Esophagus muscularis mucosa (tissue), 4 donors: Measurements from ENCODE around the gene IRF4. TPM values are rescaled to one million over a fixed set of nuclear protein-coding genes. Genes with fewer than 3 reads are reported as not detected.

Experiments used
- DNase-seq: peaks from one replicate; pipeline ENCODE4 v3.0.0-alpha.2; 2017; ENCODE audit errors: extremely low spot score
- H3K27ac ChIP-seq, 4 donors: fragments of 200-600 bp; sonication (generic); replicated peaks in 1 of 4; 1 replicate in 3 of 4; 2 replicates in 1 of 4; pipeline ENCODE4 v1.5.1; 2016 to 2019; ENCODE audit warnings: mild to moderate bottlenecking in 1 of 4
- H3K27me3 ChIP-seq, 4 donors: fragments of 200-600 bp; sonication (generic); one replicate each; pipeline versions ENCODE4 v1.5.1 to v1.6.0; 2016 to 2019
- H3K36me3 ChIP-seq, 4 donors: fragments of 200-600 bp; sonication (generic); one replicate each; pipeline ENCODE4 v1.5.1; 2016 to 2019
- H3K4me1 ChIP-seq, 4 donors: fragments of 200-600 bp; sonication (generic); one replicate each; pipeline ENCODE4 v1.5.1; 2016 to 2019
- H3K4me3 ChIP-seq, 4 donors: fragments of 200-600 bp; sonication (generic); 1 replicate in 2 of 4; 2 replicates in 2 of 4; pipeline ENCODE4 v1.5.1; 2016 to 2019; ENCODE audit warnings: mild to moderate bottlenecking in 4 of 4, moderate library complexity in 1 of 4
- H3K9me3 ChIP-seq, 4 donors: fragments of 200-600 bp; sonication (generic); 1 replicate in 3 of 4; 2 replicates in 1 of 4; pipeline ENCODE4 v1.5.1; 2016 to 2019
- CTCF ChIP-seq, 3 experiments: fragments of 200-600 bp in 2 of 3; fragments of 450-650 bp in 1 of 3; sonication (generic) in 2 of 3; IDR thresholded peaks; one replicate each; pipeline ENCODE4 v1.5.1; 2017 to 2019; ENCODE audit warnings: antibody characterized with exemption in 3 of 3, mild to moderate bottlenecking in 2 of 3, moderate library complexity in 1 of 3
- EP300 ChIP-seq: sonication (generic); formaldehyde crosslinking; IDR thresholded peaks from one replicate; pipeline ENCODE4 v1.6.1; 2017; ENCODE audit warnings: antibody characterized with exemption
- POLR2A ChIP-seq: fragments of 450-650 bp; IDR thresholded peaks from one replicate; pipeline ENCODE4 v1.6.1; 2017; ENCODE audit warnings: antibody characterized with exemption, moderate library complexity, mild to moderate bottlenecking, low read depth
- POLR2AphosphoS5 ChIP-seq, 2 donors: sonication (generic); formaldehyde crosslinking; IDR thresholded peaks; one replicate each; pipeline ENCODE4 v1.6.1; 2017; ENCODE audit warnings: antibody characterized with exemption in 2 of 2
- WGBS: methylation state at CpG from one replicate; pipeline ENCODE4 v1.1.5; 2018; 5-methylcytosine and 5-hydroxymethylcytosine counted together
- intact Hi-C: fragments of 100-400 bp; cut with DNase I; formaldehyde crosslinking; loops from one replicate; pipeline ENCODE4 v1.15.1; 2023
- total RNA-seq, 4 donors: library from RNA; depleted of rRNA; stranded (reverse); fragments of >200 nt; gene quantifications; one replicate each; pipeline versions ENCODE4 v1.1.0 to v1.2.1, GENCODE V29; 2016

IRF4 gene
- total RNA-seq, 4 donors from 2014 or later = 0.29 to 9.5 (median 3.3) TPM

- TF ChIP-seq POLR2A (no peak), CTCF (IDR thresholded peaks at IDR 0.05) (no peak), POLR2AphosphoS5 (IDR thresholded peaks at IDR 0.05) (no peak), EP300 (no peak)
- Histone ChIP-seq H3K36me3 (peaks cover 14 to 36% (median 22%) of the 10 kb centered on the region in 4 donors), H3K27ac (no peak overlapping the region), H3K9me3 (no peaks in the 10 kb centered on the region), H3K4me1 (peaks cover 0 to 25% (median 0%) of the 10 kb centered on the region in 4 donors), H3K4me3 (no peak overlapping the region), H3K27me3 (peaks cover 0 to 9% (median 0%) of the 10 kb centered on the region in 4 donors)
- DNase-seq = no peak
- WGBS = 83% methylated on average over 20 of the region's 20 CpGs
- intact Hi-C loops = no loop called here
Measured at GRCh38 chr6:343960-344815, 47.4 kb upstream of the IRF4 start.

GRCh38 chr6:344816-345340 lies 46.7 kb upstream of the IRF4 start:
- no peak for DNase-seq
- peaks cover 0 to 22% (median 0%) of the 10 kb centered on the region in 4 donors for H3K4me1 ChIP-seq

GRCh38 chr6:345747-346385 lies 45.7 kb upstream of the IRF4 start:
- H3K36me3 ChIP-seq = peaks cover 25 to 51% (median 32%) of the 10 kb centered on the region in 4 donors
- DNase-seq = no peak
- TF ChIP-seq EP300 (no peak), CTCF (IDR thresholded peaks at IDR 0.05) (no peak), POLR2A (no peak), POLR2AphosphoS5 (IDR thresholded peaks at IDR 0.05) (no peak)
- no peaks in the 10 kb centered on the region for H3K9me3 ChIP-seq
- peaks cover 0 to 22% (median 0%) of the 10 kb centered on the region in 4 donors for H3K4me1 ChIP-seq
- no peak overlapping the region for H3K27ac ChIP-seq
- 89% methylated on average over 17 of the region's 17 CpGs for WGBS
- no peak overlapping the region for H3K4me3 ChIP-seq
- peaks cover 0 to 9% (median 0%) of the 10 kb centered on the region in 4 donors for H3K27me3 ChIP-seq
- intact Hi-C loops = no loop called here

More at GRCh38 chr6:344816-345340, 46.7 kb upstream of the IRF4 start:
- Histone ChIP-seq H3K4me3 (no peak overlapping the region), H3K27me3 (peaks cover 0 to 9% (median 0%) of the 10 kb centered on the region in 4 donors), H3K36me3 (peaks cover 21 to 43% (median 28%) of the 10 kb centered on the region in 4 donors), H3K9me3 (no peaks in the 10 kb centered on the region), H3K27ac (no peak overlapping the region)
- intact Hi-C loops = no loop called here
- WGBS = 61% methylated on average over 8 of the region's 8 CpGs
- no peak for TF ChIP-seq EP300
- TF ChIP-seq POLR2A = no peak
- no peak for TF ChIP-seq POLR2AphosphoS5 (IDR thresholded peaks at IDR 0.05)
- no peak for TF ChIP-seq CTCF (IDR thresholded peaks at IDR 0.05)

GRCh38 chr6:346386-347030 lies 45.0 kb upstream of the IRF4 start:
- Histone ChIP-seq H3K9me3 (no peaks in the 10 kb centered on the region), H3K27me3 (peaks cover 0 to 7% (median 0%) of the 10 kb centered on the region in 4 donors), H3K36me3 (peaks cover 25 to 58% (median 37%) of the 10 kb centered on the region in 4 donors), H3K27ac (no peak overlapping the region), H3K4me3 (no peak overlapping the region), H3K4me1 (peaks cover 0 to 22% (median 0%) of the 10 kb centered on the region in 4 donors)
- WGBS = 86% methylated on average over 10 of the region's 10 CpGs
- TF ChIP-seq POLR2AphosphoS5 (IDR thresholded peaks at IDR 0.05) (no peak), CTCF (IDR thresholded peaks at IDR 0.05) (no peak), POLR2A (no peak), EP300 (no peak)
- DNase-seq = no peak
- intact Hi-C loops = no loop called here
